ENCODE results near the gene CCDC181. TPM values are rescaled to one million over a fixed set of nuclear protein-coding genes. Genes with fewer than 3 reads are reported as not detected.

Gene CCDC181
- total and polyA plus RNA-seq, 4 donors, result 0.02 to 0.08 TPM; not detected in 2

GRCh38 chr1:169348383-169349036 lies 78.8 kb downstream of the CCDC181 start:
- Histone ChIP-seq H3K27me3 (ENCODE audit: control insufficient read depth in 4 of 4, insufficient read depth in 4 of 4, low read length in 3 of 4) (no peaks in the 10 kb centered on the region), H3K27ac (ENCODE audit: low read depth in 1 of 2, low read length in 2 of 2) (no peak overlapping the region), H3K4me1 (ENCODE audit: control insufficient read depth in 4 of 4, insufficient read depth in 4 of 4, low read length in 3 of 4) (peaks cover 0 to 5% (median 0%) of the 10 kb centered on the region in 4 donors), H3K9ac (ENCODE audit: low read depth in 1 of 2, low read length in 2 of 2) (no peak overlapping the region), H3K36me3 (ENCODE audit: control insufficient read depth in 4 of 4, insufficient read depth in 3 of 4, low read depth in 1 of 4, low read length in 3 of 4) (no peaks in the 10 kb centered on the region), H3K9me3 (ENCODE audit: control insufficient read depth in 4 of 4, low read length in 3 of 4) (no peaks in the 10 kb centered on the region), H3K4me3 (ENCODE audit: low read depth in 1 of 3, low read length in 3 of 3) (no peak overlapping the region)
- no peak for DNase-seq (ENCODE audit: low spot score)
- 38% methylated on average over 5 of the region's 5 CpGs for WGBS
- peak; percentile 87 for TF ChIP-seq CTCF (IDR thresholded peaks at IDR 0.05; ENCODE audit: low read depth, low read length, missing input control)
- no peak for TF ChIP-seq REST (IDR thresholded peaks at IDR 0.05)
- TF ChIP-seq YY1 (IDR thresholded peaks at IDR 0.05), result peak; percentile 42
- peak; percentile 96 for TF ChIP-seq RAD21 (IDR thresholded peaks at IDR 0.05)

- no peak for DNase-seq (ENCODE audit: low spot score)
- Histone ChIP-seq H3K9me3 (ENCODE audit: control insufficient read depth in 4 of 4, low read length in 3 of 4) (no peaks in the 10 kb centered on the region), H3K36me3 (ENCODE audit: control insufficient read depth in 4 of 4, insufficient read depth in 3 of 4, low read depth in 1 of 4, low read length in 3 of 4) (no peaks in the 10 kb centered on the region), H3K27me3 (ENCODE audit: control insufficient read depth in 4 of 4, insufficient read depth in 4 of 4, low read length in 3 of 4) (no peaks in the 10 kb centered on the region), H3K9ac (ENCODE audit: low read depth in 1 of 2, low read length in 2 of 2) (no peak overlapping the region), H3K4me3 (ENCODE audit: low read depth in 1 of 3, low read length in 3 of 3) (no peak overlapping the region), H3K4me1 (ENCODE audit: control insufficient read depth in 4 of 4, insufficient read depth in 4 of 4, low read length in 3 of 4) (peaks cover 0 to 5% (median 0%) of the 10 kb centered on the region in 4 donors), H3K27ac (ENCODE audit: low read depth in 1 of 2, low read length in 2 of 2) (no peak overlapping the region)
- 86% methylated on average over 2 of the region's 2 CpGs for WGBS
- no peak for TF ChIP-seq YY1 (IDR thresholded peaks at IDR 0.05)
- no peak for TF ChIP-seq NR2F2 (IDR thresholded peaks at IDR 0.05)
These were observed 79.4 kb downstream of the CCDC181 start for GRCh38 chr1:169347688-169348382.

GRCh38 chr1:169346036-169346589 lies 81.2 kb downstream of the CCDC181 start:
- WGBS, result 98% methylated on average over 3 of the region's 3 CpGs
- peaks cover 0 to 5% (median 0%) of the 10 kb centered on the region in 4 donors for H3K4me1 ChIP-seq (ENCODE audit: control insufficient read depth in 4 of 4, insufficient read depth in 4 of 4, low read length in 3 of 4)
- no peaks in the 10 kb centered on the region for H3K9me3 ChIP-seq (ENCODE audit: control insufficient read depth in 4 of 4, low read length in 3 of 4)
- no peaks in the 10 kb centered on the region for H3K36me3 ChIP-seq (ENCODE audit: control insufficient read depth in 4 of 4, insufficient read depth in 3 of 4, low read depth in 1 of 4, low read length in 3 of 4)
- no peak overlapping the region for H3K27ac ChIP-seq (ENCODE audit: low read depth in 1 of 2, low read length in 2 of 2)
- TF ChIP-seq NR2F2 (IDR thresholded peaks at IDR 0.05) (no peak), MAX (IDR thresholded peaks at IDR 0.05) (no peak), CTCF (IDR thresholded peaks at IDR 0.05; ENCODE audit: low read depth, low read length, missing input control) (no peak), FOXA2 (IDR thresholded peaks at IDR 0.05) (no peak), HNF4G (IDR thresholded peaks at IDR 0.05) (no peak), EGR1 (IDR thresholded peaks at IDR 0.05; ENCODE audit: low read depth in 2 of 2) (no peak), JUND (IDR thresholded peaks at IDR 0.05) (no peak), ZBTB33 (IDR thresholded peaks at IDR 0.05) (no peak), RXRA (IDR thresholded peaks at IDR 0.05) (no peak), HNF4A (conservative IDR thresholded peaks at IDR 0.05) (no peak), ATF3 (IDR thresholded peaks at IDR 0.05) (no peak), FOXA1 (IDR thresholded peaks at IDR 0.05) (no peak)
- no peak overlapping the region for H3K4me3 ChIP-seq (ENCODE audit: low read depth in 1 of 3, low read length in 3 of 3)
- H3K9ac ChIP-seq (ENCODE audit: low read depth in 1 of 2, low read length in 2 of 2), result no peak overlapping the region
- H3K27me3 ChIP-seq (ENCODE audit: control insufficient read depth in 4 of 4, insufficient read depth in 4 of 4, low read length in 3 of 4), result no peaks in the 10 kb centered on the region
- DNase-seq (ENCODE audit: low spot score), result no peak

All from liver (tissue), 9 donors.